ENCODE measurements around the gene FTO. TPM values are rescaled to one million over a fixed set of nuclear protein-coding genes. Genes with fewer than 3 reads are reported as not detected.
"Not testable (repeated sequence)": the region's sequence is repeated elsewhere in the genome, so short reads cannot be mapped to it uniquely, and the experiment has no call there.

FTO gene
- total RNA-seq, 1 donor from 2014 or later: 107 TPM

DNA sequence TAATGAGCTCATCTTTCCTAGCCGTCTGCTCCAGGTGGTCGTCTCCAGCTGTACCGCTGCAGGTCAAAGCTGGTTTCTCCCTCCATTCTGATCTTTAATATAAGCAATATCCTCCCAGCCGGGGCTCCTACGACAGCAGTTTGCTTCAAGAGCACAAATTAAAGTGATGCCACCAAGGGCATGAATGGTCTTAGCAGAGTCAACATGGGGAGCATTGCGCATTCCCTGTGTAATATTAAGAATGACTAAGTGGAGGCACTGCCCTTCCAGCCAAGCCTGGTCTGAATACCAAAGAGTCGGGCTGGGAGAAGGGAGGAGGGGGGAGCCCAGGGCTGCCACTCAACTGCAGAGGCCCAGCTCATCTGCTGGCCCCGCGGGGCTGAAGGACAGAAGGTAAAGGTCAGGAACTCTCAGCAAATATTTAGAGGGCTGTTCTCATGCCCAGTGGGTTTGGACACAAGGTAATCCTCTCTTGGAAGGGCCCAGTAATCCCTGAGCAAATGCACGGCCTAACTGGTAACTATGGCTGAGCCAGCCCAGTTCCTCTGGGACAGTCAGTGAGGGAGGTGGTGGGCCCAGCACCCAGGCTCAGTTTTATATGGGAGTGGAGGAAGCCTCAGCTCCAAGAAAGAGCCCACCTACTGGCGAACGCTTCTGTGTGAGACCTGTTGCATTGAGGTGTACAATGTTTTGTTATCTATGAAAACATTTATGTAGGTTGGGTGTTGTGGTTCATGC is 461.4 kb downstream of the FTO start:
- DNase-seq (ENCODE audit: low spot score) (no peak), ATAC-seq (no peak)
- intact Hi-C loops (cut with DNase I): no loop called here

DNA sequence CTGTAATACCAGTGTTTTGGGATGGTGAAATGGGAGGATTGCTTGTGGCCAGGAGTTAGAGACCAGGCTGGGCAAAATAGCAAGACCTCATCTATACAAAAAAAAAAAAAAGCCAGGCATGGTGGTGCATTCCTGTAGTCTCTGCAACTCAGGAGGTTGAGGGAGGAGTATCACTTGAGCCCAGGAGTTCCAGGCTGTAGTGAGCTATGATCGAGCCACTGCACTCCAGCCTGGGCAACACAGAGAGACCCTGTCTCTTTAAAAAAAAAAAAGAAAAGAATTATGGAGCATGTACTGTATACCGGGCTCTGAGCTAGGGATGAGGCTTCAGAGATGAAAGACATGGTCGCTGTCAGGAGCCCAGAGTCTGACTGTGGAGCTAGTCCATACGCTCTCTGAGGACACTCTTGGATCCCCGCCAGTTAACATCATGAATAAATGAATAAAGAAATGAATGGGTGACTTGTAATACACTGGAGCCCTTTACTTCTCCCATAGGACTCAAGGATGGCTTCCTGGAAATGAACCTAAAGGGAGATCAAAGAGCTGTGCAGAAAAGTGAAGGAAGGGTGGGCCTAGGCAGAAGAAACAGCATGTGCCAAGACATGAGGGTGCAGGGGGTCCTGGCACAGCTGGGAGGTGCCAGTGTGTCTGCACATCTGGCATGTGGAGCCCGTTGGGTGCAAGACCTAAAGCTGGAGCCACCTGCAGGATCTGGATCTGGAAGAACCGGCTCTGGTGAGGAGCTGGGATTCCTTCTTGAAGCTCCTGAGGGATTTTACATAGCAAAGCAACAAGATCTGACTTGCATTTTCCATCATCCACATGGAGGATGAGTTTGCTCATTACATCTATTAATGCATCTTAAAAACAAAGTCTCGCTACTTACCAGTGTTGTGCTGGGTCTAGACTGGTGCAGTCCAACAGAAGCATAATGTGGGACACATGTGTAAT is 462.2 kb downstream of the FTO start:
- DNase-seq (ENCODE audit: low spot score): no peak
- ATAC-seq: no peak
- intact Hi-C loops (cut with DNase I): no loop called here

- DNase-seq (ENCODE audit: low spot score): no peak
- intact Hi-C loops (cut with DNase I): no loop called here
- ATAC-seq: no peak
These were observed 465.2 kb downstream of the FTO start for GRCh38 chr16:54169112-54169511.

GRCh38 chr16:54171626-54172537 is 467.9 kb downstream of the FTO start:
- intact Hi-C loops (cut with DNase I): no loop called here
- ATAC-seq (no peak), DNase-seq (ENCODE audit: low spot score) (no peak)

GRCh38 chr16:54173490-54173889 is 469.5 kb downstream of the FTO start:
- intact Hi-C loops (cut with DNase I): no loop called here
- ATAC-seq (no peak), DNase-seq (ENCODE audit: low spot score) (no peak)

DNA sequence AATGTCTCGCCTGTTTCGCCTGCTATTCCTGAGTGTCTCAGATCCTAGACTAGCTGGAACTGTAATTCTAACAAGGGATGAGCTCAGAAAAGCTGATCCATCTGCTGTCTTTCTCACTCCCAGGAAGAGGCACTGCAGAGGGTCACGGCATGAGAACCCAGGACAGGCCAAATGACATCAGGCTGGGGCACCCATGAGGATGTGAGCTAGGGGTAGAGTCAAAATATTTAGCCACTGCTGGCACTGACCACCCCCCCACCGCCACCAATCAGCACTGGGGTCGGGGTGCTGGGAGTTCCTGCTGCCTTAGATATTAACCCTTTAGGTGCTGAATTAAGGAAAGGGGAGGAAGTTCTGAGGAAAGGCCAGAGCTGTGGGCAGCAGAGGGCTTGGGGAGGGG is 470.2 kb downstream of the FTO start:
- intact Hi-C loops (cut with DNase I): no loop called here
- DNase-seq (ENCODE audit: low spot score) (no peak), ATAC-seq (no peak)

DNA sequence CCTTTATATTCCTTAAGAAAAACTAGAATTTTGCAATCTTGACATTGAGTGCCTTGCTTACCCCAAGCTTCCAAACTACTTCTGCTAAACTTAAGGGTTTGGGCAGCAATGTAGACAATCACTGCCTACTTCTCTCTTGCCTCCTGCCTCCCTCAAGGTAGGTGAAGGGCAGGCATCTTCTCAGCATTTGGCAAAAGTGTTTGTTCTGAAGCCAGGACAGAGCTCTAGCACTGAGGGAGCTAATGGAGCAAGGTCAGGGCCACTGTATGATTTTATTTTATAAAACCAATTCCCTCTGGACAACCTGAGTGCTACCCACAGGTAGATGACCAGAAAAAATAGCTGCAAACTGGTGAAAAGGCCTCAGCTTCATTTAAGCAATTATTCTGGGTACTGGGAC is 470.8 kb downstream of the FTO start:
- ATAC-seq (no peak), DNase-seq (ENCODE audit: low spot score) (no peak)
- intact Hi-C loops (cut with DNase I): no loop called here

- intact Hi-C loops (cut with DNase I): no loop called here
- ATAC-seq (no peak), DNase-seq (ENCODE audit: low spot score) (no peak)
These were observed 471.2 kb downstream of the FTO start for GRCh38 chr16:54175169-54175551.

DNA sequence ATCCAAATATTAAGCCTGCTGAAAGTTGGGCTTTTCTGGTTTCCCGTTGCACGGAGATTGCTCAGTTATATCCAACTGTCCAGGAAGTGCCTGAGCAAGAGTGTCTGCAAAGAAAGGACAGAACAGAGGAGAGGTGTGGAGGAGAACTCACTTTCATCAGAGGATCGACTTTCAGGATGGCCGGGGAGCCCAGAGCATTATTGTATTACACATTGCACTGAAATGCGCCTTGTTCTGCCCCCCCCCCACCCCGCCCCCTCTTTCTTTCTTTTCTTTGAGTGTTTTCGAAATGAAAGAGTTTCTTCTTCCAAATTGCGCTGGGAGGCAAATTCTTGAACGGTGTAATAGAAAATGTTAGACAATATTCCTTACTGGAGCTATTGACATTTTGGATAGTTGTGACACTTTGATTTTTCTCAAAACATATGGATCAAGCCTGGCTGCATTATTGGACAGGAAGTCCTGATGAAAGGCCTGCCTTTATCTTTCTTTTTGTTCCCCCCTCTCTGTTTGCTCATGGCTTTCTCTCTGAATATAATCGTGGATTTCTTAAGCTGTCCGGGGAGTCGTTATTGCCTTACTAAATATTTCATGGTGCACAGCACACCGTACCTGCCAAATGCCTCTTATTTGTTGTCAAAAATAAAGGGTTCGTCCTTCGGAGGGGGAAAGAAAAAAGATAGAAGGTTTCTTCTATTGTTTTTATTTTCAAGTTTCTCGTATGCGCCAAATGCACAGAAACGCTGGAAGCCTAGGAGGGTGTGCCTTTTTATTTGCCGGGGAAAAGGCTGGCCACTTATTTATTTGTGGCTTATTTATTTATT is 471.8 kb downstream of the FTO start:
- intact Hi-C loops (cut with DNase I): no loop called here

GRCh38 chr16:54176376-54176901 is 472.5 kb downstream of the FTO start:
- no peak for ATAC-seq
- no peak for DNase-seq (ENCODE audit: low spot score)
- intact Hi-C loops (cut with DNase I): no loop called here

More for the DNA sequence above, 471.8 kb downstream of the FTO start:
- DNase-seq (ENCODE audit: low spot score) (no peak), ATAC-seq (no peak)

DNA sequence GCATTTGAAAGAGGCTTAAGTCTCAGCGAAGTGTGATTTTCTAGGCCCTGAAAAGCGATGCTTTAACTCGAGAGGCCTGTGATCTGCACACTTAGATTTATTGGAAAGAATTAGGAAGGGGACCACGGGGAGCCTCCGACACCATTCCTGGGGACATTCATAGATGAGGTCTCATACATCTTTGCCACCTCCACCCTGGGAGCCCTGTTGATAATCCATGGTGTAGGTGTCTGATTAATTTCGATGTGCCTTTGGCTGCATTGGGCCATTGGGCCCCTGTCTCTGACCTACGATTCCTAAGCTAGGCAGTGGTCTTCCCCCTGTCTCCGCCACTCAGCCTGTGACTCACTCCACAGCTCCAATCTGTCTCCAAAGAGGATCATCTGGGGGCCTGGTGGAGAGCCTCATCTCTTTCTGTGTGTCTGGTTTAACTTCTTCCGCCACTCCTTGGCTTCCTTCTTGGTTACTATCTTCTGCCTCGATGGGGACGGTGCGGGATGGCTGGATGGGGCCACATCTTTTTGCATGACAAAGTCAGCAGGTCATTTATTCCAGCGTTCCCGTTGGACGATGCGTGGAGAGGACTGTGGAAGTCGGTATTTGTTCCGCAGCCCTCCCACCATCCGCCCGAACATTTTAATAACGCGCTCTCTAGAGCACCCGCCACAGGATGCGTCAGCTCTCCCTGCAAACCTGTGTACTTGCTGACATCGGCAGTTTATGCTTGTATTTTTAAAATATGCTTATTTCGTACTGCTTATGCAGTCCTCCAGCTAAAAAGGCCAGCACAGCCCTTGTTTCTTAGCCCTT is 473.3 kb downstream of the FTO start:
- intact Hi-C loops (cut with DNase I): no loop called here
- DNase-seq (ENCODE audit: low spot score) (no peak), ATAC-seq (no peak)

DNA sequence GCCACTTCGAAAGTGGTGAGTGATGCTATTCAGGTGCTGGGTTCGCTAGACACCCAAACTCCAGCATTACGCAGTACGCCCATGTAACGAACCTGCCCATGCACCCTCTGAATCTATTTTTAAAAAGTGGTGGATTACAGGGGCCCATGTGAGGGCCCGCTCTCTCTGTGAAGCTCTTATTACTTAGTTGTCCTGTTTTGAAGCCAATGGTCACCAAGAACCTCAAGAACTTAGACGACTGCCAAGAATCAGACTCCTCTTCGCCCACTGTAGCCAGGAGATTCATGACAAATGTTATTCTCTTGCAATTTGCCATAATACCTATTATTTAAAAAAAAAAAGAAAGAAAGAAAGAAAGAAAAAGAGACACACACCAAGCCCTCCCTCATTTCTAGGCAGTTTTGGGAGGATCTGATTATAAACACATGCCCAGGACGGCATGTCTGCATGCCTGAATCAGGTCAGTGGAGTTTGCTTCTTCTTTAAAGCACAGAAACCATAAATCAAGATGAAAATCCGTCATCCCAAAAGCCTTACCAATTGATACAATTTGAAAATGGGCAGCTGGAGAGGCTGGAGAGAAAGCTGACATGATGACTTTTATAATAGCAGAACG is 474.0 kb downstream of the FTO start:
- intact Hi-C loops (cut with DNase I): no loop called here
- no peak for ATAC-seq

GRCh38 chr16:54178478-54178976 is 474.6 kb downstream of the FTO start:
- intact Hi-C loops (cut with DNase I): no loop called here
- DNase-seq (ENCODE audit: low spot score) (no peak), ATAC-seq (no peak)

More for the DNA sequence above, 474.0 kb downstream of the FTO start:
- DNase-seq (ENCODE audit: low spot score): no peak

GRCh38 chr16:54180421-54181359 is 476.7 kb downstream of the FTO start:
- no peak for DNase-seq (ENCODE audit: low spot score)
- no peak for ATAC-seq
- intact Hi-C loops (cut with DNase I): no loop called here

DNA sequence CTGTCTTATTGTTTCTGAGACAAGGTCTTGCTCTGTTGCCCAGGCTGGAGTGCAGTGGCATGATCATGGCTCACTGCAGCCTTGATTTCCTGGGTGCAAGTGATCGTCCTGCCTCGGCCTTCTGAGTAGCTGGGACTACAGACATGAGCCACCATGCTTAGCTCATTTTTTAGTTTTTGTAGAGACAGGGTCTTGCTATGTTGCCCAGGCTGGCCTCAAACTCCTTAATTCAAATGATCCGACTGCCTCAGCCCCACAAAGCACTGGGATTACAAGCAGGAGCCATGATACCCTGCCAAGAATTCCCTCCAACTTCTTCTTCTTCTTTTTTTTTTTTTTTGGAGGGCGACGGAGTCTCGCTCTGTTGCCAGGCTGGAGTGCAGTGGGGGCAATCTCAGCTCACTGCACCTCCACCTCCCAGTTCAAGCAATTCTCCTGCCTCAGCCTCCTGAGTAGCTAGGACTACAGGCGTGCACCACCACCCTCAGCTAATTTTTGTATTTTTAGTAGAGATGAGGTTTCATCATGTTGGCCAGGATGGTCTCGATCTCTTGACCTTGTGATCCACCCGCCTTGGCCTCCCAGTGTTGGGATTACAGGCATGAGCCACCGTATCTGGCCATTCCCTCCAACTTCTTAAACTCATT is 477.9 kb downstream of the FTO start:
- intact Hi-C loops (cut with DNase I); DNase-seq (ENCODE audit: low spot score); ATAC-seq: not testable (repeated sequence)

Measured in sciatic nerve (tissue), 2 donors.